ENCODE results near the gene FARP1. TPM values are rescaled to one million over a fixed set of nuclear protein-coding genes. Genes with fewer than 3 reads are reported as not detected.
A peak's percentile ranks its signal among the peaks of the same experiment; 100 is the strongest.

The FARP1 gene
- total RNA-seq = under 1 TPM; 0.21 to 0.48 TPM

- H3K9me3 Mint-ChIP-seq = no peaks in the 10 kb centered on the region
- DNase-seq = peak; percentile 66
- H3K36me3 Mint-ChIP-seq = no peaks in the 10 kb centered on the region
- peaks cover 71% of the 10 kb centered on the region for H3K27me3 Mint-ChIP-seq
- H3K4me3 Mint-ChIP-seq = peak within 1 kb of the TSS; percentile 69
- no peak within 1 kb of the TSS for H3K27ac Mint-ChIP-seq
- peaks cover 7% of the 10 kb centered on the region for H3K4me1 Mint-ChIP-seq
Observed at GRCh38 chr13:98142380-98143156, at the start of gene FARP1. Gene FARP1, plus strand, starts transcription at chr13:98143094. Its CDS starts 70,149 bp downstream, at chr13:98213243.

GRCh38 chr13:98094678-98095266 is 48.1 kb upstream of the FARP1 start:
- peaks cover 15% of the 10 kb centered on the region for H3K27me3 Mint-ChIP-seq
- no peak for DNase-seq
- no peak overlapping the region for H3K4me3 Mint-ChIP-seq
- no peaks in the 10 kb centered on the region for H3K4me1 Mint-ChIP-seq
- H3K9me3 Mint-ChIP-seq = peaks cover 3% of the 10 kb centered on the region
- no peaks in the 10 kb centered on the region for H3K36me3 Mint-ChIP-seq
- H3K27ac Mint-ChIP-seq = no peak overlapping the region

GRCh38 chr13:98096059-98096458 is 46.8 kb upstream of the FARP1 start:
- Mint-ChIP-seq H3K27ac (no peak overlapping the region), H3K4me3 (no peak overlapping the region), H3K36me3 (no peaks in the 10 kb centered on the region), H3K27me3 (peaks cover 15% of the 10 kb centered on the region), H3K4me1 (no peaks in the 10 kb centered on the region), H3K9me3 (peaks cover 3% of the 10 kb centered on the region)
- DNase-seq = no peak

- DNase-seq = no peak
- Mint-ChIP-seq H3K4me3 (no peak overlapping the region), H3K36me3 (no peaks in the 10 kb centered on the region), H3K27ac (no peak overlapping the region), H3K27me3 (peaks cover 15% of the 10 kb centered on the region), H3K4me1 (no peaks in the 10 kb centered on the region), H3K9me3 (peaks cover 2% of the 10 kb centered on the region)
Observed at GRCh38 chr13:98097749-98098148, 45.1 kb upstream of the FARP1 start.

GRCh38 chr13:98098516-98098915 is 44.4 kb upstream of the FARP1 start:
- Mint-ChIP-seq H3K27ac (no peak overlapping the region), H3K4me3 (no peak overlapping the region), H3K27me3 (peaks cover 15% of the 10 kb centered on the region), H3K36me3 (no peaks in the 10 kb centered on the region), H3K9me3 (no peaks in the 10 kb centered on the region), H3K4me1 (no peaks in the 10 kb centered on the region)
- DNase-seq = no peak

- no peaks in the 10 kb centered on the region for H3K4me1 Mint-ChIP-seq
- H3K27ac Mint-ChIP-seq = no peak overlapping the region
- H3K27me3 Mint-ChIP-seq = peaks cover 15% of the 10 kb centered on the region
- no peak for DNase-seq
- no peaks in the 10 kb centered on the region for H3K36me3 Mint-ChIP-seq
- no peak overlapping the region for H3K4me3 Mint-ChIP-seq
- H3K9me3 Mint-ChIP-seq = no peaks in the 10 kb centered on the region
Observed at GRCh38 chr13:98099627-98100026, 43.3 kb upstream of the FARP1 start.

- Mint-ChIP-seq H3K27me3 (peaks cover 13% of the 10 kb centered on the region), H3K4me3 (no peak overlapping the region), H3K36me3 (no peaks in the 10 kb centered on the region), H3K9me3 (no peaks in the 10 kb centered on the region), H3K27ac (no peak overlapping the region), H3K4me1 (no peaks in the 10 kb centered on the region)
- no peak for DNase-seq
Observed at GRCh38 chr13:98100481-98100880, 42.4 kb upstream of the FARP1 start.

- H3K4me3 Mint-ChIP-seq = no peak overlapping the region
- H3K9me3 Mint-ChIP-seq = no peaks in the 10 kb centered on the region
- no peaks in the 10 kb centered on the region for H3K36me3 Mint-ChIP-seq
- no peak for DNase-seq
- no peaks in the 10 kb centered on the region for H3K4me1 Mint-ChIP-seq
- no peaks in the 10 kb centered on the region for H3K27me3 Mint-ChIP-seq
- no peak overlapping the region for H3K27ac Mint-ChIP-seq
Observed at GRCh38 chr13:98103531-98103930, 39.4 kb upstream of the FARP1 start.

- no peak overlapping the region for H3K27ac Mint-ChIP-seq
- H3K4me3 Mint-ChIP-seq = no peak overlapping the region
- no peaks in the 10 kb centered on the region for H3K4me1 Mint-ChIP-seq
- H3K36me3 Mint-ChIP-seq = no peaks in the 10 kb centered on the region
- no peaks in the 10 kb centered on the region for H3K27me3 Mint-ChIP-seq
- no peak for DNase-seq
- no peaks in the 10 kb centered on the region for H3K9me3 Mint-ChIP-seq
Observed at GRCh38 chr13:98103942-98104880, 38.7 kb upstream of the FARP1 start.

- Mint-ChIP-seq H3K4me1 (no peaks in the 10 kb centered on the region), H3K27ac (no peak overlapping the region), H3K4me3 (no peak overlapping the region), H3K9me3 (no peaks in the 10 kb centered on the region), H3K27me3 (no peaks in the 10 kb centered on the region), H3K36me3 (no peaks in the 10 kb centered on the region)
- no peak for DNase-seq
Observed at GRCh38 chr13:98105929-98106336, 37.0 kb upstream of the FARP1 start.

GRCh38 chr13:98108341-98108740 is 34.6 kb upstream of the FARP1 start:
- H3K27me3 Mint-ChIP-seq = no peaks in the 10 kb centered on the region
- no peak for DNase-seq
- H3K4me3 Mint-ChIP-seq = no peak overlapping the region
- no peaks in the 10 kb centered on the region for H3K36me3 Mint-ChIP-seq
- H3K4me1 Mint-ChIP-seq = no peaks in the 10 kb centered on the region
- no peak overlapping the region for H3K27ac Mint-ChIP-seq
- H3K9me3 Mint-ChIP-seq = no peaks in the 10 kb centered on the region

GRCh38 chr13:98109226-98109853 is 33.6 kb upstream of the FARP1 start:
- H3K4me3 Mint-ChIP-seq = no peak overlapping the region
- DNase-seq = no peak
- H3K9me3 Mint-ChIP-seq = no peaks in the 10 kb centered on the region
- H3K27me3 Mint-ChIP-seq = no peaks in the 10 kb centered on the region
- H3K27ac Mint-ChIP-seq = no peak overlapping the region
- H3K4me1 Mint-ChIP-seq = no peaks in the 10 kb centered on the region
- H3K36me3 Mint-ChIP-seq = no peaks in the 10 kb centered on the region

- no peaks in the 10 kb centered on the region for H3K27me3 Mint-ChIP-seq
- DNase-seq = no peak
- no peak overlapping the region for H3K4me3 Mint-ChIP-seq
- H3K36me3 Mint-ChIP-seq = no peaks in the 10 kb centered on the region
- H3K9me3 Mint-ChIP-seq = no peaks in the 10 kb centered on the region
- no peaks in the 10 kb centered on the region for H3K4me1 Mint-ChIP-seq
- H3K27ac Mint-ChIP-seq = no peak overlapping the region
Observed at GRCh38 chr13:98110749-98111148, 32.1 kb upstream of the FARP1 start.

GRCh38 chr13:98111168-98112098 is 31.5 kb upstream of the FARP1 start:
- H3K27me3 Mint-ChIP-seq = no peaks in the 10 kb centered on the region
- no peaks in the 10 kb centered on the region for H3K4me1 Mint-ChIP-seq
- no peak for DNase-seq
- no peaks in the 10 kb centered on the region for H3K36me3 Mint-ChIP-seq
- H3K9me3 Mint-ChIP-seq = no peaks in the 10 kb centered on the region
- no peak overlapping the region for H3K27ac Mint-ChIP-seq
- no peak overlapping the region for H3K4me3 Mint-ChIP-seq

Measured in activated naive CD8-positive, alpha-beta T cell treated with anti-CD3 and anti-CD28 coated beads for 36 hours (primary cell).